Hypothalamus (tissue), 51 donors: Measurements from ENCODE around the gene SMIM11.
"Not testable (repeated sequence)": the region's sequence is repeated elsewhere in the genome, so short reads cannot be mapped to it uniquely, and the experiment has no call there.

Source experiments
- DNase-seq, 51 donors: peaks; one replicate each; lab custom pipeline; 2025; lab: John Stamatoyannopoulos, UW

SMIM11 gene

DNA sequence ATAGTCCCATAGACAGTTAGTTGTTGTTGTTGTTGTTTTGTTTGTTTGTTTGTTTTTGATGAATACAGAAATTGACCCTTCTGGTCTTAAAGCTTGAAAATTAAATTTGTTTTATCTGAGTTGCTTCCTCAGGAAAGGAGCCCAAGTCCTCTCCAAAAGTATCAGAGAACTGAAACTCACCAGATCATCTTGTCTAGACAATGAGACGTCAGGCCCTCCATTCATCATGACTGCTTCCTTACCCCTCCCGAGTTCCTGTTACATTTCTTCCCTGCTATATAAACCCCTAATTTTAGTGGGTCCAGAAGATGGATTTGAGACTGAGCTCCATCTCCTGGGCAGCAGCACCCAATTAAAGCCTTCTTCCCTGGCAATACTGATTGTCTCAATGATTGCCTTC, 31.4 kb downstream of the SMIM11 start:
- DNase-seq: not testable (repeated sequence)

- not testable (repeated sequence) for DNase-seq
Observed at GRCh38 chr21:34407294-34407693, 32.0 kb downstream of the SMIM11 start.

DNA sequence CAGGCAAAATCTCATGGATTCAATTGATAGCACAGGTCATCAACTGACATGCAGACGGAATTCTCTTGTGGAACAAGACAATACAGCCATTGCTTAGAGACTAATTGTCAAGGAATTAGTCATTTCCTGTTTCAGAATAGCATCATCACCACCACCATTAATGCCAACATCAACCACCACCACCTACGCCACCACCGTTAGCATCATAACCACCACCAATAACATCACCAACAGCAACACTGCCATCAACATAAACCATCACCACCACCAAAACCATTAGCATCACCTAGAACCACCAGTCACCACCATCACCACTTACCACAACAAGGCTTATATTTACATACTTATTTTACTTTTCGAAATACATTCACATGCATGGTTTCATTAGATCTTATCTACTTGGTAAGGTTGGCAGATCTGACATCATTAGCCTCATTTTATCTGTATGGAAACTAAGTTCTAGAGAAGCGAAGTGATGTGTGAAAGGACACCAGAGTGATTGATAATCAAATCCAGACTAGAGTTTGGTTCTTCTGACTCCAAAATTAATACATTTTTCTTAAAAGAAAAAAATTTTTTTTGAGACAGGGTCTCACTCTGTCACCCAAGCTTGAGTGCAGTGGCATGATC, 42.3 kb downstream of the SMIM11 start:
- DNase-seq: not testable (repeated sequence)

DNA sequence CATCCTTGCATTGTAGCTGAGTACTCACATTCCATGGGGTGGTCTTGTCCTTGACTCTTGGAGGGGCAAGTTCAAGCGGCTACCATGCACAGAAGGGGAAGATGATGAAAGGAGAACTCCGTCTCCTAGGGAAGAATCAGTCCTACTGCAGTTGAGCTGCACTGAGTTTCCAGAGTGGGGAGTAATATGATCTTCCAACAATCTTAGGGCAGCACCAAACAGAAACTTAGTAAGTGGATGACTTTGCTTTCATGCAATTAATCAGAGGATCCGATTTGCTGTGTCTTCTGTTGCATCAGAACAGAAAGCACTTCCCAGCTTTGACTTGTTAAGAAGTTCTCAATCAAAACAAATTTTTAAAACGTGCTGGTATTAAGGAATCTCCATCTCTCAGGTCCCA, 48.5 kb downstream of the SMIM11 start, which contains the start of gene SMIM34:
SMIM34 (minus strand) TSS at position 147 of the 400 bp plus-strand sequence; CDS start at position 35, 112 bp downstream.
- not testable (repeated sequence) for DNase-seq

- DNase-seq: not testable (repeated sequence)
Observed at GRCh38 chr21:34427339-34427738, 52.0 kb downstream of the SMIM11 start.

- not testable (repeated sequence) for DNase-seq
Observed at GRCh38 chr21:34428441-34428840, 53.1 kb downstream of the SMIM11 start.

DNA sequence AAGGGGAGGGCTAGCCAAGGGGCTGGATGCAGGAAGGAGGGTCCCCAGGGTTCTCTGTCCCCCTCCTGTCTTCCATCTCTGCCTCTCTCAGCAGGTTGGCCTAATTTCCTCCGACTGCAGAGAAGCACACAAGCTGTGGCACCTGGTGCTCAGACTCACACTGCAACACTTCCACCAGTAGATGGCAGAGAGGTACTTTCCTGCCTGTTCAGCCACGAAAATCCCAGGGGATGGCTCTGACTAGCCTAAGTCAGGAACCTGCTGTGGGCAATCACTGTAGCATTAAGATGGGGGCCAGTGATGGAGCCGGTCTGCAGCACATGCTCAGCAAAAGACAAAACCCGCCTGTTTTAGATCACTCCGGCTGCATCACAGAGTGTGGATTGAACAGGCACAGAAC, 54.4 kb downstream of the SMIM11 start:
- DNase-seq: not testable (repeated sequence)
